GM12892 (cell line): ENCODE measurements around the gene BPHL.

Experiments
- DNase-seq: peaks from one replicate; pipeline ENCODE4 v3.0.0; 2011; ENCODE audit not compliant: insufficient read length
- FAIRE-seq: peaks from 2 replicates; lab custom pipeline; 2011; peaks lifted over from hg19 to GRCh38; lab: Jason Lieb, UNC
- POLR2A ChIP-seq: IDR thresholded peaks from 2 replicates; pipeline ENCODE4 v1.6.1; 2011; ENCODE audit warnings: low read depth, low read length, control low read depth
- POLR2AphosphoS5 ChIP-seq: IDR thresholded peaks from 2 replicates; pipeline ENCODE4 v1.6.1; 2011; ENCODE audit warnings: low read depth, low read length, control low read depth
- TAF1 ChIP-seq: IDR thresholded peaks from 2 replicates; pipeline ENCODE4 v1.6.1; 2011; ENCODE audit warnings: low read depth, mild to moderate bottlenecking, control low read depth, low read length, borderline replicate concordance

Gene BPHL

DNA sequence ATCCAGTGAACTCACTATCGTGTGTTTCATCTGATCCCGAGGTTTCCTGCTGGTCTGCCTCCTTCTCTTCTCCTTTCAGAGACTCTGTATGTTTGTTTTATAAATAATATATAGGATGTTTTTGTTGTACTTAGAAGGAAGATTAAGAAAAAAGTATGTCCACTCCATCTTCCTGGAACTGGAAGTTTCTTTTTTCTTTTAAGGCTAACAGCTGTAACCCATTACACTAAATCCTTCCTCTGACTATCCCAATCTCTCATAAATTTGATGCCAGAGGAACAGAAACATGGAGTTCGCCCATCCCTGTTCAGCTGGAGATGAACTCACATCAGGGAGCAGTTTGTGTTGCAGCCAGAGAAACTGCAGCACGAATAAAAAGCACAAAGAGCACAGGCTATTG is 29.5 kb upstream of the BPHL start:
- TF ChIP-seq POLR2AphosphoS5, result no peak
- DNase-seq, result no peak
- no peak for FAIRE-seq

DNA sequence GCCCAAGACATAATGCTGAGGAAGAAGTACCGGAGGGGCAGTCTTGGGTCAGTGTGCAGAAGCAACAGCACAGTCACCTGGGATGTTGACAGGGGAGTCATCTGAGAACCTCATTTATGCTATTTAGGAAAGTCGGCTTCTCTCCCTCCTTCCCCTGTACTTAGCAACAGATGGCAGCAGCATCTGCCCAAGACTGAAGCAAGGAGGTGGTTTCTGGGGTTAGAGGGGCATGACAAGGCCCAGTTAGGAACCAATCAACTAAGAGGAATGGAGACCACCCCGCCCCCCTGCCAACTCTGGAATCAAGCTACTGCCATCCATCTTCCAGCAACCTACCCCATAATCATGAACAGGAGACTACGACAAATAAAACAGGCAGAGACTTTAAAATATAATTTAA is 28.5 kb upstream of the BPHL start:
- FAIRE-seq (no peak), DNase-seq (no peak)
- no peak for TF ChIP-seq POLR2AphosphoS5

DNA sequence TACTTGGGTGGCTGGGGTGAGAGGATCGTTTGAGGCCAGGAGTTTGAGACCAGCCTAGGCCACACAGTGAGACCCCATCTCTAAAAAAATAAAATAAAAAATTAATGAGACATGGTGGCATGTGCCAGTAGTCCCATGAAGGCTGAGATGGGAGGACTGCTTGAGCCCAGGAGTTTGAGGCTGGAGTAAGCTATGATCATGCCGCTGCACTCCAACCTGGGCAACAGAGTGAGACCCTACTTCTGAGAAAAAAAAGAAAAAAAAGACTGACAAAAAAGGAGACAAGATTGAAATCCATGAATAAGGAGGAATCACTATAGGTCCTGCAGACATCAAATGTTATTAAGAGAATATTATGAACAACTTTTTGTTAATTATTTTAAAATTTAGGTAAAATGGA is 23.7 kb upstream of the BPHL start:
- DNase-seq (no peak), FAIRE-seq (no peak)
- TF ChIP-seq POLR2A (no peak), TAF1 (no peak)

DNA sequence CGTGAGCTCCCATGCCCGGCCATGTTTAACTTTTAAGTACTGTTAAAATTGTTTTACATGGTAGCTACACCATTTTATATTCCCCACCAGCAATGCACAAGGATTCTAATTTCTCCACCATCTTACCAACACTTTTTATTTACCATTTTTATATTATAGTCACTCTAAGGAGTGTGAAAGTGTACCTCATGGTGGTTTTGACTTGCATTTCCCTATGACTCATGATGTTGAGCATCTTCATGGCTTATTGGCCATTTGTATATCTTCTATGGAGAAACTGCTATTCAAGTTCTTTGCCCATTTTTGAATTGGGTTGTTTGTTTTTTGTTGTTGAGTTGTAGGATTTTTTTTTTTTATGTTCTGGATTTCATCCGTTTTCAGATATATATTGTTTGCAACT is 15.6 kb upstream of the BPHL start:
- FAIRE-seq (no peak), DNase-seq (no peak)
- no peak for TF ChIP-seq POLR2AphosphoS5
- no peak for TF ChIP-seq TAF1
- no peak for TF ChIP-seq POLR2A

DNA sequence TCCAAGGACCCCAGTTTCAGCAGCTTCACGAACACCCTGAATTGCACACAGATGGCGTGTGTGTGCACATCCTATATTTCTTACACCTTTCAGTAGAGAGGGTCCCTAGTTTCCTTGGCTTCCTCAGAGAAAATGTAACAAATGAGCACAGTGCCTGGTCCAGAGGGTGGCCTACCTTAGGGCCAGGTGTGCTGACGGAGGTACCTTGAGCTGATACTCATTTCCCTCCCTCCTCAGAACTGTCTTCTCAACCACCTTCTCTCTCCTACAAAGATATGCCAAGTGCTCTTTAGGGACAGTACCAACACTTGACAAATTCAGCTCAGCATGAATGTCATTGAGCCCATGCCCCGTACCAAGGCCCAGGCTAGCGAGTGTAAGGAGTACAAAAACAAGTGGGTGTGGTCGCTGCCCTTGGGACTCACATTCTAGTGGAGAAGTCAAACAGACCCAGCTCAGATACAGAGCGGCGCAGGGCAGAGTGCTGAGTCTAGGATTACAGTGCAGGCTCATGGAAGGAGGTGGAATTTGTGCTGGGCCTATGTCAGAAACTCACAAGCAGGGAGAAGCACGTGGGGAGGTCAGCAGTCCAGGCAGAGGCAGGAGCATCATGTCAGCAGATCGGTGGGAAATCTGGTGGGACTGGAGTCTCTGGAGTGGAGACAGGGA is 9.6 kb upstream of the BPHL start:
- FAIRE-seq (no peak), DNase-seq (no peak)
- TF ChIP-seq POLR2AphosphoS5 (no peak), POLR2A (no peak), TAF1 (no peak)

DNA sequence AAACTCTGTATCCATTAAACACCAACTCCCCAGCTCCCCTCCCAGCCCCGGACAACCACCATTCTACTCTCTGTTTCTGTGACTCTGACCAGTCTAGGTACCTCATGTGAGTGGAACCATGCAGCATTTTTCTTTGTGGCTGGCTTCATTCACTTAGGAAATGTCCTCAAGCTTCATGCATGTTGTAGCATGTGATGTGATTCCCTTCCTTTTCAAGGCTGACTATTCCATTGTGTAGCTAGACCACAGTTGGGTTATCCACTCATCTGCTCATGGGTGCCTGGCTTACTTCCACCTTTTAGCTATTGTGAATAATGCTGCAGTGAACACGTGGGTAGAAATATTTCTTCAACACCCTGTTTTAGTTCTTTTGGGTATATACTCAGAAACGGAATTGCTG is 8.8 kb upstream of the BPHL start:
- TF ChIP-seq POLR2AphosphoS5 (no peak), TAF1 (no peak), POLR2A (no peak)
- DNase-seq (no peak), FAIRE-seq (no peak)

DNA sequence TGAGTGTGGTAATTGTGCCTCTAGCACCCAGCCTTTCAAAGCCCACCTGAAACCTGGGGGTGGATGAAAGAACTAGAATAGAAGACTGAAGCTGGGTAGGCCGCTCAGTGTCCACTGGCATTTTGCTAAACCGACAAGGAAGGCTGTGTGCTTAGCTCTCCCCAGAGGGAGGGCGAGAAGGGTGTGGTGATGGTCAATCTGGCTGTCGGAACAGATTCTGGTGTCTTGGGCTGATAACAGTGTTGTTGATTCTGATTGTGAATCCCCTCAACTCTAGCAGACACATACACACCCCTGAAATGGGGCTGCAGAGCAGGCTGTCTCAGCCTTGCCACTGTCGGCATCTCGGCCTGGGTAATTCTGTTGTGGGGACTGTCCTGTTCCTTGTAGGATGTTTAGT is 4.1 kb upstream of the BPHL start:
- DNase-seq, result no peak
- TF ChIP-seq POLR2AphosphoS5 (no peak), POLR2A (no peak), TAF1 (no peak)
- no peak for FAIRE-seq

DNA sequence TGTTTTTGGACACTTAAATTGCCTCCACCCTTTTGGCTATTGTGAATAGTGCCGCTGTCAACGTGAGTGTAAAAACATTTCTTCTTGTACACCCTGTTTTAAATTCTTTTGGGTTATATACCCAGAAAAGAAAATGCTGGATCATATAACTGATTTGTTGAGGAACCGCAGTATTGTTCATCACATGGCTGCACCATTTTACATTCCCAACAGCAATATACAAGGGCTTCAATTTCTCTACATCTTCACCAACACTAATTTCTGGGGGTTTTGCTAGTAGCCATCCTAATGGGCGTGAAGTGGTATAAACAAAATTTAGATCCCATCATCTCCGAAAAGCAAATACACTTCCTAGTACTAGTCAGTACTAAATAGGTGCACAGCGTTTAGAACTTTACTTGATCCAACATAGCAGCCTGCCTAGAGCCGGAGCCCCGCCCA is 579 bp upstream of the BPHL start:
- TF ChIP-seq POLR2A (no peak), TAF1 (no peak), POLR2AphosphoS5 (no peak)
- FAIRE-seq (peak; percentile 17), DNase-seq (no peak)

GRCh38 chr6:3119040-3119723 is 671 bp downstream of the BPHL start:
- FAIRE-seq, result no peak
- no peak for DNase-seq
- TF ChIP-seq TAF1 (no peak), POLR2AphosphoS5 (no peak), POLR2A (no peak)

- FAIRE-seq, result no peak
- no peak for TF ChIP-seq POLR2AphosphoS5
- TF ChIP-seq POLR2A, result no peak
- no peak for TF ChIP-seq TAF1
- DNase-seq, result no peak
Observed at GRCh38 chr6:3120765-3121089, 2.2 kb downstream of the BPHL start.

GRCh38 chr6:3122823-3123182 is 4.3 kb downstream of the BPHL start:
- FAIRE-seq (no peak), DNase-seq (no peak)
- TF ChIP-seq TAF1, result no peak
- no peak for TF ChIP-seq POLR2AphosphoS5
- no peak for TF ChIP-seq POLR2A

- TF ChIP-seq POLR2AphosphoS5, result no peak
- TF ChIP-seq TAF1, result no peak
- no peak for TF ChIP-seq POLR2A
- DNase-seq (no peak), FAIRE-seq (no peak)
Observed at GRCh38 chr6:3124667-3125066, 6.2 kb downstream of the BPHL start.
